HEK293 (cell line): ENCODE results near the gene C2CD2.

Experiments used
- GLI4 ChIP-seq: fragments of 450-650 bp; formaldehyde crosslinking; IDR thresholded peaks from 2 replicates; pipeline ENCODE4 v1.5.1; 2016; ENCODE audit warnings: missing biosample characterization, missing genetic modification characterization
- KLF1 ChIP-seq: fragments of 450-650 bp; formaldehyde crosslinking; IDR thresholded peaks from 2 replicates; pipeline ENCODE4 v1.5.1; 2016; ENCODE audit warnings: missing biosample characterization, missing genetic modification characterization
- KLF10 ChIP-seq: fragments of 450-650 bp; IDR thresholded peaks from 2 replicates; pipeline ENCODE4 v1.5.1; 2018; ENCODE audit warnings: missing biosample characterization, mild to moderate bottlenecking, missing genetic modification characterization
- REPIN1 ChIP-seq: fragments of 450-650 bp; formaldehyde crosslinking; IDR thresholded peaks from 2 replicates; pipeline ENCODE4 v1.5.1; 2017; ENCODE audit warnings: missing biosample characterization, missing genetic modification characterization, low read depth
- ZNF132 ChIP-seq: fragments of 450-650 bp; formaldehyde crosslinking; IDR thresholded peaks from 2 replicates; pipeline ENCODE4 v1.5.1; 2017; ENCODE audit warnings: missing biosample characterization, missing genetic modification characterization, borderline replicate concordance
- ZNF311 ChIP-seq: fragments of 450-650 bp; formaldehyde crosslinking; IDR thresholded peaks from 2 replicates; pipeline ENCODE4 v1.5.1; 2017; ENCODE audit warnings: missing biosample characterization, missing genetic modification characterization, borderline replicate concordance
- ZNF350 ChIP-seq: fragments of 450-650 bp; formaldehyde crosslinking; IDR thresholded peaks from 2 replicates; pipeline ENCODE4 v1.5.0; 2017; ENCODE audit warnings: missing biosample characterization, mild to moderate bottlenecking, missing genetic modification characterization
- ZNF391 ChIP-seq: fragments of 450-650 bp; formaldehyde crosslinking; IDR thresholded peaks from 2 replicates; pipeline ENCODE4 v1.5.1; 2016; ENCODE audit warnings: low read depth, missing biosample characterization, missing genetic modification characterization, borderline replicate concordance
- ZNF549 ChIP-seq: fragments of 450-650 bp; IDR thresholded peaks from 2 replicates; pipeline ENCODE4 v1.5.1; 2018; ENCODE audit warnings: missing biosample characterization, missing genetic modification characterization, mild to moderate bottlenecking, inconsistent platforms, moderate library complexity
- ZNF629 ChIP-seq: fragments of 450-650 bp; formaldehyde crosslinking; IDR thresholded peaks from 2 replicates; pipeline ENCODE4 v1.5.1; 2017; ENCODE audit warnings: missing biosample characterization, missing genetic modification characterization
- ZNF777 ChIP-seq: fragments of 450-650 bp; formaldehyde crosslinking; IDR thresholded peaks from 2 replicates; pipeline ENCODE4 v1.5.1; 2017; ENCODE audit warnings: missing biosample characterization, missing genetic modification characterization, borderline replicate concordance
- ZSCAN30 ChIP-seq: fragments of 450-650 bp; IDR thresholded peaks from 2 replicates; pipeline ENCODE4 v1.5.1; 2018; ENCODE audit warnings: missing biosample characterization, mild to moderate bottlenecking, missing genetic modification characterization, moderate library complexity
- TF ChIP-seq, protein P1 (sequence below): sonication (generic); formaldehyde crosslinking; IDR thresholded peaks from 2 replicates; pipeline ENCODE4 v1.8.1; 2022; ENCODE audit warnings: mild to moderate bottlenecking, moderate library complexity, missing genetic modification reagents
- TF ChIP-seq, protein P2 (sequence below): fragments of 450-650 bp; formaldehyde crosslinking; IDR thresholded peaks from 2 replicates; pipeline ENCODE4 v1.5.1; 2016; ENCODE audit warnings: missing biosample characterization, missing genetic modification characterization

DNA sequence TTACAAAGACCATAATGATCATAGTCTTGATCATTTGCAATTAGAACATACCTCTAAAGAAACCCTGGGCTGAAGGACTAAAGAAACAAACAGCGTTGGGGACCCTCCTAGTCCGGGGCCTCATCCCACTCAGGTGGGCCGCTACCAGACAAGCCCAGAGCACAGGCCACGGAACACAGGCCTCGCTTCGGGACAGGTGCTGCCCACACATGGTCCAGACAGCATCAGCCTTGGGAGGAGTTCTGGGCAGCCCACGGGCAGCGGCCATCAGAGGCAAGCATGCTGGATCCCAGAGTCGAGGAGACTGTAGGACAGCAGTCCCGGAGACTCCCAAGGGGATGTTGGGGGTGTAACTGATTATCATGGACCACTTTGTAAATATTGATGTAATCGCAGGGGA is 4.9 kb downstream of the C2CD2 start:
- TF ChIP-seq REPIN1 (no peak), ZSCAN30 (tag by site-specific recombination) (no peak), ZNF391 (tag by site-specific recombination) (no peak), GLI4 (no peak), ZNF629 (no peak), KLF10 (tag by site-specific recombination) (no peak), ZNF777 (tag by site-specific recombination) (no peak), ZNF132 (tag by site-specific recombination) (no peak), ZNF549 (tag by site-specific recombination) (no peak), ZNF350 (tag by site-specific recombination) (no peak), ZNF311 (tag by site-specific recombination) (no peak), KLF1 (tag by site-specific recombination) (no peak)
- TF ChIP-seq, protein P1, sequence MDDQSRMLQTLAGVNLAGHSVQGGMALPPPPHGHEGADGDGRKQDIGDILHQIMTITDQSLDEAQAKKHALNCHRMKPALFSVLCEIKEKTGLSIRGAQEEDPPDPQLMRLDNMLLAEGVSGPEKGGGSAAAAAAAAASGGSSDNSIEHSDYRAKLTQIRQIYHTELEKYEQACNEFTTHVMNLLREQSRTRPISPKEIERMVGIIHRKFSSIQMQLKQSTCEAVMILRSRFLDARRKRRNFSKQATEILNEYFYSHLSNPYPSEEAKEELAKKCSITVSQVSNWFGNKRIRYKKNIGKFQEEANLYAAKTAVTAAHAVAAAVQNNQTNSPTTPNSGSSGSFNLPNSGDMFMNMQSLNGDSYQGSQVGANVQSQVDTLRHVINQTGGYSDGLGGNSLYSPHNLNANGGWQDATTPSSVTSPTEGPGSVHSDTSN: no peak
- TF ChIP-seq, protein P2, sequence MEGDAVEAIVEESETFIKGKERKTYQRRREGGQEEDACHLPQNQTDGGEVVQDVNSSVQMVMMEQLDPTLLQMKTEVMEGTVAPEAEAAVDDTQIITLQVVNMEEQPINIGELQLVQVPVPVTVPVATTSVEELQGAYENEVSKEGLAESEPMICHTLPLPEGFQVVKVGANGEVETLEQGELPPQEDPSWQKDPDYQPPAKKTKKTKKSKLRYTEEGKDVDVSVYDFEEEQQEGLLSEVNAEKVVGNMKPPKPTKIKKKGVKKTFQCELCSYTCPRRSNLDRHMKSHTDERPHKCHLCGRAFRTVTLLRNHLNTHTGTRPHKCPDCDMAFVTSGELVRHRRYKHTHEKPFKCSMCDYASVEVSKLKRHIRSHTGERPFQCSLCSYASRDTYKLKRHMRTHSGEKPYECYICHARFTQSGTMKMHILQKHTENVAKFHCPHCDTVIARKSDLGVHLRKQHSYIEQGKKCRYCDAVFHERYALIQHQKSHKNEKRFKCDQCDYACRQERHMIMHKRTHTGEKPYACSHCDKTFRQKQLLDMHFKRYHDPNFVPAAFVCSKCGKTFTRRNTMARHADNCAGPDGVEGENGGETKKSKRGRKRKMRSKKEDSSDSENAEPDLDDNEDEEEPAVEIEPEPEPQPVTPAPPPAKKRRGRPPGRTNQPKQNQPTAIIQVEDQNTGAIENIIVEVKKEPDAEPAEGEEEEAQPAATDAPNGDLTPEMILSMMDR (tag by site-specific recombination): no peak
